Mesenteric fat pad (tissue), 1 donor: Measurements from ENCODE around the gene APOBEC2. TPM values are rescaled to one million over a fixed set of nuclear protein-coding genes. Genes with fewer than 3 reads are reported as not detected.
A peak's percentile ranks its signal among the peaks of the same experiment; 100 is the strongest.
"Not testable (repeated sequence)": the region's sequence is repeated elsewhere in the genome, so short reads cannot be mapped to it uniquely, and the experiment has no call there.

Source experiments
- DNase-seq: peaks from one replicate; pipeline ENCODE4 v3.0.0-alpha.2; 2020; ENCODE audit warnings: low spot score
- long read RNA-seq: library from polyadenylated mRNA; unstranded; transcript quantifications from one replicate; pipeline ENCODE4 v2.0.0, GENCODE V29; 2020
- total RNA-seq: library from RNA; stranded (reverse); fragmentation: NEBNext Ultra II Directional; extraction: Animal tissue kit (Norgen Biotek cat#: 25700); gene quantifications from one replicate; pipeline ENCODE4 v1.2.1, GENCODE V29; 2021
- donor health status: DM: yes; HTN: yes; CAD: no.

APOBEC2 gene
- not detected for total RNA-seq
- long read RNA-seq: 0 reads

DNA sequence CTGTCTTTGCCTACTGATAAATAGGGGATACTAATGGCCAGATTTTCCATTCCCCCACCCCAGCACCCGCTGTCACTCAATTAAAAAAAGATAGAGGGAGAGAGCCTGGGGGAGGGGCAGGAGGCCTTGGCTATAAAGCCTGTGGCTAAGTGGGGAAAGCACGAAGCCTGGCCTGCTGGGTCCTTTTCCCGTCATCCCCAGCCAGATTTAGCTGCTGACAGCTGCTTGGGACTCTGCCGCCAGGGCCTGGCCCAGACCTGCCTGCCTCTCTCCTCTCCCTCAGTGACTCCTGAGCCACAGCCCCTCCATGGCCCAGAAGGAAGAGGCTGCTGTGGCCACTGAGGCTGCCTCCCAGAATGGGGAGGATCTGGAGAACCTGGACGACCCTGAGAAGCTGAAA is at the start of gene APOBEC2:
TSS of gene APOBEC2 (plus strand) at position 162 of the 400 bp plus-strand sequence. CDS start at position 308, 146 bp downstream.
- DNase-seq: no peak

DNA sequence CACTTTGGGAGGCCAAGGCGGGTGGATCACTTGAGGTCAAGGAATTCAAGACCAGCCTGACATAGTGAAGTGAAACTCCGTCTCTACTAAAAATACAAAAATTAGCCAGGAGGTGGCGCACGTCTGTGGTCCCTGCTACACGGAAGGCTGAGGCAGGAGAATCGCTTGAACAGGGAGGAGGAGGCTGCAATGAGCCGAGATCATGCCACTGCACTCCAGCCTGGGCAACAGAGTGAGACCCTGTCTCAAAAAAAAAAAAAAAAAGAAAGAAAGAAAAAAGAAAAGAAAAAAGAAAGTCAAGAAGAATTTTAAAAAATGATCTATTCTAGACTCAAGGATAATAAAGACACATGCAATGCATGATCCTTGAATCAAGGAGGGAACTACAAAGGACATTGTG is 46.8 kb upstream of the APOBEC2 start:
- not testable (repeated sequence) for DNase-seq

DNA sequence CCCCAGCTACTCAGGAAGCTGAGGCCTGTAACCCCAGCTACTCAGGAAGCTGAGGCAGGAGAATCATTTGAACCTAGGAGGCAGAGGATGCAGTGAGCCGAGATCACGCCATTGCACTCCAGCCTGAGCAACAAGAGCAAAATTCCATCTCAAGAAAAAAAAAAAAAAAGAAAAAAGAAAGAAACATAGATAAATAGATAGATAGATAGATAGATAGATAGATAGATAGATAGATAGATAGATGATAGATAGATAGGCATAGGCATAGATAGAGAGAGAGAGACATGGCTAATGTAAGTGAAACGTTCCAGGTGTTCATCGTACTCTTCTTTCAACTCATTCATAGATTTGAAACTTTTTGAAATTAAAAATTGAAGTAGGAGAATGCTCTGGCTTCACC is 46.0 kb upstream of the APOBEC2 start:
- DNase-seq: not testable (repeated sequence)

DNA sequence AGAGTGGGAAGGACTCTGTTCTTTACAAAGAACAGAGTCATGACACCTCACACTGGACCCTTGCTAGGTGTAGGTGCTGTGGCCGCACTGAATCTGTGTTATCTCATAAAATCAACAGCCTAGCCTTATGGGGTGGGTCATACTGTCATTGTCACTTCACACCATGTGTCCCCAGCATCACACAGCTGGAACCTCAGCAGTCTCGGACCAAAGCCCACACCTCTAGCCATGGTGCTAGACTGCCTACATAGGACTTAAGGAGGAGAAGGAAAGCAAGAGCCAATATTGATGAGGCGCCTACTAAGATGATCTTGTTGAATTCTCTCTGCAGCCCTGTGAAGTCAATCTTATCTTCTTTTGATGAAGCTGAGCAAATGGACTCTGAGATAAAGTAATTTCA is 45.0 kb upstream of the APOBEC2 start:
- no peak for DNase-seq

DNA sequence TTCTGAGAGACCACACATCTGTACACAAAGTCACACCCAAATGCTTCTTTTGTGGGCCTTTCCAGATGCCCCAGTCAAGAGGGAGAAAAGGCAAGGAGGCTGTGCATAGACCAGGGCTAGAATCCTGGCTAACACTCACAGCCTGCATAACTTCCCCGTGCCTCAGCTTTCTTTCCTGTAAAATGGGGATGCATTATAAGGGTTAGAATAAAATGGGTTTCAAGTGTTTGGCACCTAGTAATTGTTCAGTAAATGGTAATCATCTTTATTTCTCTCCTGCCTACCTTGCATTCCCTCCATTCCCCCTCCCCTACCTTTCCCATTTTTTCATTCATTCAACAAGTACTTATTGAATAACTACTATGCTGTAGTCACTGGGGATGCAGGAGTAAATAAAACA is 43.3 kb upstream of the APOBEC2 start:
- no peak for DNase-seq

DNA sequence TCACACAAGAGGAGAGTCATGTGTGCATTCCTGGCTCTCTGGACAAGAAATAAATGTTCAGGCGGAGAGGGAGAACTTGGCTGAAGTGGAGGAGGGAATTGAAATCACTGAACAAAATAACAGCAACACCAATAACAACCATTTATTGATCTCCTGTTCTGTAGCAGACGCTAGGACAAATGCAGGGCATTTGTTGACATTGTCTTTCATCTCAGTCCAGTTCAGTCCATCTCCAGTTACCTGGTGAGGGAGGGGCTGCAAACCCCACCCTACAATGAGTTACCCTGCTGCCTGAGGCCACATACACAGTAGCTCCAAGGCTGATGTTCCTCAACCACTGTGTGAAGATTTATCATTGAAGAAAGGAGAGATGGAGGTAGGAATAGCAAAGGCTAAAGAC is 41.3 kb upstream of the APOBEC2 start:
- no peak for DNase-seq

DNA sequence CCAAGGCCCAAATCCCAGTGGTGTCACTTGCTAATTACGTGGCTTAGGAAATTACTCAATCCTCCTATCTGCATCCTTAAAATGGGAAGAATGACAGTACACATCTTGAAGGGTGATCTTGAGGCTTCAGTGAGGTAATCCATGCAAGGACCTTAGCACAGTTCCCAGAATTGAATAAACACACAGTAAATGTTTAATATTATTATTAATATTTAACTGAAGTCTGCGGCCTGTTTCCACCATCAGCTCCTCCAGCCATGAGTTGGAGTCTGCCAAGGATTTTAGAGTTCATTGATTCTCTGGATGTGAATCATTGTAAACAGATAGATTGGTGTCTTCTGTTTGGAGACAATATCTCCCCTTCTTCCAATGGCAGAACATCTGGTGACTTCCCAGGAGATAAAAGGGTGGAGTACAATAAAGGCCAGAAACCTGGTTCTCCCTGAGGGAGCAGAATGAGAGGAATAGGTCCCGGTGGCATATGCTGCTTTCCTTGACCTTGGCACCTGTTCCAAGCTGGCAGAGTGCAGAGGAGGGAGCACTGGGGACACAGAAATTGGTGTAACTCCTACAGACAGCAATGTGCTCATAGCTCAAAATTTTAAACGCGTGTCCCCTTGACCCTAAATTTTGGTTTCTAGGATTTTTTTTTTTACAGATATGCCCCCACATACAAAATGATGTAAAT is 39.4 kb upstream of the APOBEC2 start:
- no peak for DNase-seq

DNA sequence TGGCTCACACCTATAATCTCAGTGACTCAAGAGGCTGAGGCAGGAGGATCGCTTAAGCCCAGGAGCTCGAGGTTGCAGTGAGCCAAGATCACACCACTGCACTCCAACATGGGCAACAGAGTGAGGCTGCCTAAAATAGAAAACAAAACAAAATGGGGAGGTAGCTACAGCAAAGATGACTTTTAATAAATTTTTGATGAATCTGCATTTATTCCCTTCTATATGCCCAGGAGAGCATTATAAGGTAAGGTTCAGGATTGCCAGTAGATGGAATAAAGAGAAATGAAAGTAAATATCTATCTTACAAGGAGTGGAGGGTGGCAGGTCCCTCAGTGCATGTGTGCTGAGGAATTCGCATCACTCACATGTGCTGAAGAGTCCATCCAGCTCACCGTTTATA is 38.2 kb upstream of the APOBEC2 start:
- no peak for DNase-seq

DNA sequence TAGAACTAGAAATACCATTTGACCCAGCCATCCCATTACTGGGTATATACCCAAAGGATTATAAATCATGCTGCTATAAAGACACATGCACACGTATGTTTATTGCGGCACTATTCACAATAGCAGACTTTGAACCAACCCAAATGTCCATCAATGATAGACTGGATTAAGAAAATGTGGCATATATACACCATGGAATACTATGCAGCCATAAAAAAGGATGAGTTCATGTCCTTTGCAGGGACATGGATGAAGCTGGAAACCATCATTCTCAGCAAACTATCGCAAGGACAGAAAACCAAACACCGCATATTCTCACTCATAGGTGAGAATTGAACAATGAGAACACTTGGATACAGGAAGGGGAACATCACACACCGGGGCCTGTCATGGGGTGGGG is 37.1 kb upstream of the APOBEC2 start:
- not testable (repeated sequence) for DNase-seq

DNA sequence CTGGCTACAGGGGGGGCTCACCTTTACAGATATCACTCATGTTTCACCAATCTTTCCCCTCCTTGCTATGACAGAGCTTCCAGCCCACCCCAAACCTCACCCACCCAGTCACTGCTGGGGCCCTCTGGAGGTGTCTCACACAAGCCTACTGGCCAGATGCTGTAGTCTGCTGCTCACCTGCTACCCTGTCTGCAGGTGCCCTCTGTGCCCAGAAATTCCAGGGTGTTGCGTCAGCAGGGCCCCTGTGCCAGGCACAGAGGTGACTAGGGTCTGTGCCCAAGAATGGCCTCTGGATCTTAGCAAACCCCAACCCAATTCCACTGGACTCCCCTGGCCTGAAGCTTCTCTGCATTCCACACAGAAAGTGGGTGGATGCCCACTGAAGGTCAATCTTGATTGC is 35.3 kb upstream of the APOBEC2 start:
- no peak for DNase-seq

DNA sequence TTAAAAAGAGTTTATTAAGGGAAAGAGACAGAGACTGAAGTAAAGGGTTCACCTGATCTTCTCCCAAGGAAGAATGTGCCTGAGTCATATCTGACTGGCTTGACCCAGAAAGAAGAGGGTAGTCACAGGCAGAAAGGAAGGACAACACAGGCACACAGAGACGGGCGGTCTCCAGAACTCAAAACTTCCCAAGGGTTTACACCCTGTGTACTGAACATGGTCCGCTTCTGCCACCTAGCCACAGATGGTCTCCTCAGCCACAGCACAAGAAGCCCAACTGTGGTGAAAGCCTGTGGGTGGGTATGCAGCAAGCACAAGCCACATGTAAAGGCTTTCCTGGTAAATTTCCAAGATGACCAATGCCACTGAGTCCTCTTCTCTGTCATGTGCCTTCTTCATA is 31.2 kb upstream of the APOBEC2 start:
- no peak for DNase-seq

DNA sequence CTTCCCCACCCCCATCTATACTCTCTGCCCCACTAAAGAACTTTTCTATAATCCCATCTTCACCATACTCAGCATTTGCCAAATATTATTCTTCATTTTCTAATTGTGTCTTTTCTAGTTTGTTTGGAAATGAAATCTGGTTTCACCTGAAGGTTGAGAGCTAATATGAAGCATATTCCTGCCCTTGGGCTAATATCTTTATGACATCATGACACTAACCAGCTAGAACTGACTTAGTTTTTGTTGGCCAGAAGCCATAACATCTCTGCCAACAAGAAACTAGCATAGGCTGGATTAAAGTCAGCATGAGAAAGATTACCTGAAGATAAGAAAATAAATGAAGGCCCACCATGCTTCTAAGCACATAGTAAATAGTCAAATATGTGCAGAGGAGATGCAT is 30.7 kb upstream of the APOBEC2 start:
- no peak for DNase-seq

DNA sequence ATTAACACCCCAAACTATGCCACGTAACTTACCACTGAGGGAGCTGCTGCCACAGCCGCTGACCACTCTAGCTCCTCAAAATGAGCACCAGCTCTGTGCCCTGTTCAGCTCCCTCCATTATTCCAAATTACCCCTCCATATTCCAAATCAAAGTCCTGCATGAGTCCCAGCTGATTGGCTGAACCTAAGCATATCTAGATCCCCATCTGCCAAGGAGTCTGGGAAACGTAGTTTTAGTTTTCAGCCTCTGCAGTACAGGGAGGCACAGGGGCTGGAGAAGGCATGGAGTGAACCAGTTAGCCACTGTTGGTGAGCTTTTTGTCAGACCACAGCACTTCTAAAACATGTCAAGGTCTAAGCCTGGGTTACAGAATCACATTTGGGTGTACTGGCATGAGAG is 29.9 kb upstream of the APOBEC2 start:
- no peak for DNase-seq

DNA sequence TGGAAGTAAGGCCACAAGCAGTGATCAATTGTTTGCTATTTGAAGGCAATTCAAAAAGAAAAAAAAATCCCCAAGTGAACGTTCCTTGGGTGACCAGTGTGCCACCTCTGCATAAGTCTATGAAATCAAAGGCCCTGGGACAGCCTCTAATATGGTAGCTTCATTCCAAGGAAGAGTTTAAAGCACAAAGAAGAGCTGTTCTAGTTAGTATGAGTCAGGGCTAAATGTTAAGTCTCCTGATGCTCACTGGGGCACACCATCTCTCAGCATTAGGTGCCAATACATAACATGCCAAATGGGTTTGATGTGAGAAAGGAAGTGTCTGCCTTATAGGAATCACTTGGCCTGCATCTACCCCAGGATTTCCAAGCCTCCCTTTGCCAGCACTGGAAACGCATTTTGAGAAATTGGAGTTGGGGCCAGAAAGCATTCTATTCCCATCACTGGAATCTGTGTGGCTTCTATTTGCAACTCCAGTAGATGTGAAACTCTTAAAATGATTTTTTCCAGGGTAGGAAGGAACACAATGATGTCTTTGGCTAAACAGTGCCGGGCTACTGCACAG is 27.0 kb upstream of the APOBEC2 start:
- DNase-seq: no peak

DNA sequence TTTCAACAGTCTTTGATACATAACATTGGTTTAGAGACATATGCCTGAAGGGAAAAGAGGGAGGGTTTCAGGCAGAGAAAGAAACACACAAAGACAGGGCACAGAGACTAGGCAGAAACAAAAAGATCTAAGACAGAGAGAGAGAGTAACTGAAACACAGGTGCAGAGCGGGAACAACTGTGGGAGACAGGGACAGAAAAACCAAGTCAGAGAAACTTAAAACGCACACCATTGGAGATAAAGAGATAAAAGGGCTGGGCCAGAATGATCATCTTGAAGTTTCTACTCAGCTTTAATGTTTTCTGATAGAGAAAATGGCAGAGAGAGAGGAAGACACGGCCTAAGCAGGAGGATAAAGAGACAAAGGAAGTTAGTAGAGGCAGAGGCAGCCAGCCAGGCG is 25.8 kb upstream of the APOBEC2 start:
- no peak for DNase-seq

DNA sequence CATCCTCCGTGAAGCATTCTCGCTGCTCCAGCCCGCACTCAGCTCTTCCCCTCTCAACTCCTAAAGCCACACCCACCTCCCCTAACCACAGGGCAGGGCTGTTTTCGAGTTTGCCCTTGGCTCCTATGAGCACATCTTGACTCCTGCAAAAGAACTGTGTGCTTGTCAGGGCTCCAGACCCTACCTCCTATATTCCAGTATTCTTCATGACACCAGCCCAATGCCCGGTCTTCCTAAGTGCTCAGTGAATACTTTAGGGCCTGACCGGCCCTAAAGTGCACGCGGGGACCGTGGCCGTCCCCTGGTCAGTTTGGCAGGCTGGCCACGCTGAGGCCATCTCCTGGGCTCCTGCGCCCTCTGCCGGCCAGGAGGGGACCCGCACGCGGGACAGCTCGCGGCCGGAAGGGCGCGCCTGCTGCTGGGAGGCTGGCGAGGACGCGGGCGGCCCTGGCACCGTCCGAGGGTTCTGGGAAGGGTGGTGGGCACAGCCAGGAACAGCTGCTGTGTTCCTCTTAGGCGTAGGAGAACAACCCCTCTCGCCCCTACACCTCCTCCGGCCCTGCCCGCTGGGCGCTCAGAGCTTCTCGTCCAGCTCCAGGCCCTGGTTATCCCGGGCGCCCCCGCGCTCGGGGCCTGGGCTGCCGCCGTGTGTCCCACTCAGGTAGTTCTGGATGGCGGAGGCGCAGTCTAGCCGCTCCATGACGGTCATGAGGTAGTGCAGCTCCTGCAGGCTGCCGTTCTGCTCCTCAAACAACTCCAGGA is 25.0 kb upstream of the APOBEC2 start:
- peak; percentile 95 for DNase-seq

DNA sequence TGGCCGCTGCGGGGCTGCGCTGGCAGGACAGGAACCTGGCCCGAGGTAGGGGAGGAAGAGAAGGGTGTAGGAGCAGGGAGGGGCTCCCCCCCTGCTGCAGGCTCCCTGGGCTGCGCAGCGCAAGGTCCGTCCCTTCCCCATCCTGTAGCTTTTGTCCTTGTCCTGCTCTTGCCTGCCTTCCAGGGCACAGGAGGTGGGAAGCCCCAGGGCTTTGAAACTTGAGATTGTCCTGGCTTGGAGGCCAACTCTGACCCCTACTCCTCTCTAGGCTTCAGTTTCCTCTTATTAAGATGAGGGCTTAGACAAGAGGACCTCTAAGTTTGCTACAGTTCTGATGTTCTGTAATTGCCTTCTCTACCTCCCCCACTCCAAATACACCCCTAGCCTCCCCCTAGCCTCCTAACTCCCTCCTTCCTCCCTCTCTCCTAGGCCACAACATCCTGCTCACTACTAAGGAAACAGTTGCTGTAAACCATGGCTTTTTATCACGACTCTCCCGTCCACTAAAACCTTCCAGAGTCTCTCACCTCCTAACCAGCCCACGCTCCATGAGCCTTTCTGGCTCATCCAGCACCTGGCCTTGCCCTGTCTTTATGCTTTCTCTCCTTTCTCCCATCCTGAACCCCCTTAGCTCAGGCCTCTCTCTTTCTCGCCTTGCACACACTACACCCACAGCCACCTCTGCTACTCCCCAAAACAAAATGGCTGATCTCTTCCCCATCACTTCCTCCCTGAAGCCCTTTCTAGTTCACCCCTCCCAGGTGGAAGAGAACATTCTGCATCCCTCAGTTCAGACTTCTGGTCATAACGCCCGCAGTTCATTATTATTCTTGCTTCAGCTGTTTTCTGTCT is 24.2 kb upstream of the APOBEC2 start:
- DNase-seq: no peak

DNA sequence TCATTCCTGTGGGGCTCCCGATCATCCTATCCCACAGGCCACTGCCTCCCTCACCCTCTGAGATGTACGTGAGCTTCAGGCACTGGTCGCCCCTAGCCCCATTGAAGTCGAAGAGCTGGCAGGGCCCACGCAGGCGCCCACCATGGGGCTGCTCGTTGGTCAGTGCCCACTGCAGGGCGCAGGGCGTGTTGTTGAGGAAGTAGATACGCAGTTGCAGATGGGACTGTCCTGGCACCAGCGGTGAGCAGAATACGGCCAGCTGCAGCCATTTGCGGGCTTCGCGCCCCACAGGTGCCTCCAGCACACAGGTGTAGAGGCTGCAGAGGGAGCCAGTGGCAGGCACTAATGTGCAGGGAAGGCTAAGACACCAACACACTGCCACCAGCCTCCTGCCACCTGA is 20.2 kb upstream of the APOBEC2 start:
- no peak for DNase-seq

DNA sequence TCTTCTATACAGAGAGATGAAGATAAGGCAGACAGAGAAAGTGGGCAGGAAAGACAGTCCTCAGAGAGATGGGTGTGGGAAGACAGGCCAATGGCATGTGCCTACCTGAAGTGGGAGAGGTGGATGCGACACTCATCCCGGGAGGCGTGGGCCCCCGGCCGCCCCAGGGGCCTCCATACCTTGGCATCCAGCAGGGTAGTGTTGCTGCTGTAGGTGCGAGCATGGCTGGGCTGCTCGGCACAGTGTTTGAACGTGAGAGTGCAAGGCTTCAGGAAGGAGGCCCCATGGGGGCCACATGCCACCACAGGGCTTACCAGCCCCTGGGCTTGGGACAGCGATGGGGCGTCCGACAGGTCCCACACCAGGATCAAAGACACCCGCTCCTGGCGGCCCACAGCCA is 19.2 kb upstream of the APOBEC2 start:
- DNase-seq: no peak

DNA sequence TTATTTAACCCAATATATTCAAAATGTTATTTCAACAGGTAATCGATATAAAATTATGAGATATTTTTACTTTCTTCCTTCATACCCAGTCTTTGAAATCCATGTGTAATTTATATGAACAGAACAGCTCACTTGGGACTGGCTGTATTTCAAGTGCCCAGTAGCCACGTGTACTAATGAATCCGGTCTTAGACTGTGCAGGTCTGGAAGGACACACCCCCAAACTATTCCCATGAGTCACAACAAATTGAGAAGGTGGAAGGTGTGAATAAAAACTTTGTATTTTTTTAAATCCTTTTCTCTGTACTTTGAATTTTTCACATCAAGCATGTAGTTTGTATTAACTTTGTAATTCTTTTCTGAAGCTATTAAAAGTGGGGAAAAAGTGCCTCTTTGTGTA is 16.8 kb upstream of the APOBEC2 start:
- no peak for DNase-seq

DNA sequence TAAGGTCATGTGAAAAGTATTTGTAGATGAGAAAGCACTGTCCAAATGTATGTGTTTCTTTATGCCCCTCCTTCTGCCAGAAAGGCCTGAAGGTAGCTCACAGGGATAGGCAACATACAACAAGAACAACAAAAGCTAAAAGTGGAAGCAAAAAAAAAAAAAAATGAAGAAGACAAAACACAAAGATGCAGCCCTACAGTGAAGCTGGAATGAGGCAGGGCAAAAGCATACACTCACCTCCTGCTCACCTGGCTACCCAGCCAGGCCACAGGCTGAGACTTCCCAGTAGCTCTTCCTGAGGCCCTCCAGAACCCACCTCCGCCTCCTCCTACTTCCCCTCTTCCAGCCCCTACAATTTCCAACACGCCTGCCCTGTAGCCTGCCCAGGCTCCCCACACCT is 16.4 kb upstream of the APOBEC2 start:
- no peak for DNase-seq
